Measurements from ENCODE around the gene TEF.

TEF gene

DNA sequence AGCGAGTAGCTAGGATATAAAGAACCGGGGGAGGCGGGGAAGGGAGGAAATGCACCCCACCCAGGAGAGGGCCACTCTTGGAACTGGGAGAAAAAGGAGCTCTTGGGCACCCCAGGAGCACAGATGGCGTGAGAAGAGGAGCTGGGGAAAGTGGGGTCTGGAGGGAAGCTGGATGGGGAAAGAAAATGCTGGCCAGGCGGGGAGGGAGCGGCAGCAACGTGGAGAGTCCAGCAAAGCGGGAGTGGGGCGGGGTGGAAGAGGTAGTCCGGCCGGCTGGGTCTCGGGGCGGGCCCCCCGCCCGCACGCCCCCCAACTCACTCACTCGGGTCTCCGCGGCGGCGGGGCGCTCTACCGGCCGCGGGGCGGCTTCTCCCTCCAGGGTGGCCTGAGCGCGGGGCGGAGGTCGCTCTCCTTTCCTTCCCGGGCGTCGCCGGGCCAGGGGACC, 64.3 kb downstream of the TEF start (continued):
- no peak for TF ChIP-seq BACH2 (CRISPR knock-in tag; IDR thresholded peaks at IDR 0.05; ENCODE audit: borderline replicate concordance)

DNA sequence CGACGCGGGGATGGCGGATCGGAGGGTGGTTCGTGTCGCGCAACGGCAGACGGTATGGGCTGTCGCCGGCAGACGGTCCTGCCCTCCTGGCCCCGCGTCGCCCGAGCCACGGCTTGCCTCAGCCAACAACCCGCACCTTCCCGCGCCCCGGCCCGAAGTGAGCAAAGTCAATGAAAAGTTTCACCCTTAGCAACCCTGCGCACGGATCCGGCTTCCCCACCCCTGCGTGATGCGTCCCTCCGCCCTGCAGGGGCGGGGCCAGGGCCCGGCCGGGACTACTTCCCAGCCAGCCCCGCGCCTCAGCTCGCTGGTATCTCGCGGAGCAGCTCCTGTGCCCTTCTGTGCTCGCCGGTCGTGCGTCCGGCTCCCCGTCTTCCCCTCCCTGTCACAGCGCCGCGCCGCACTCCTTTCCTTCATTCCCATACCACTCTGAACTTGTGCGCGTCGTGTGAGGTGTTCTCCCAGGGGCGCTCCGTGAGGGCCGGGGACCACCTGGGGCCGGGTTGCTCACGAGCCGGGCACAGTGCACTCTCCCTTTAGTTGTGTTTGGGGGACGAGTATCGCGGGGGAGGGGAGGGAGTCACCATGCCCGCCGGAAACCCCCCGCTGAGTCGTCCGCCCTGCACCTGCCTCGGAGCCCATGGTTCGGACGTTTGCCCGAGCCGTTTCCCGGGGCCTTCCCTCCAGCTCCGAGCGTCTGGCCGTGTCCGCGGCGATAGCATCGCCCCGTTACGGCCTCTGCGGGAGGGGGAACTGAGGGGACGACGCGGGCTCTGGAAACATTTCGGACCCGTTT, 65.1 kb downstream of the TEF start, which contains the start of gene TOB2:
Gene TOB2 (minus strand): TSS at position 163 of the 796 bp plus-strand sequence. CDS start 9,456 bp downstream, outside the sequence.
- TF ChIP-seq ZNF70 (CRISPR knock-in tag; IDR thresholded peaks at IDR 0.05) (no peak), ISL1 (CRISPR knock-in tag; IDR thresholded peaks at IDR 0.05) (no peak), ZNF8 (CRISPR knock-in tag; IDR thresholded peaks at IDR 0.05) (no peak), SNAI2 (CRISPR knock-in tag; IDR thresholded peaks at IDR 0.05) (no peak), OSR1 (CRISPR knock-in tag; IDR thresholded peaks at IDR 0.05) (no peak), ZC3H10 (CRISPR knock-in tag; IDR thresholded peaks at IDR 0.05) (no peak), ZNF565 (CRISPR knock-in tag; conservative IDR thresholded peaks at IDR 0.05; ENCODE audit: low read depth) (no peak), CSDC2 (CRISPR knock-in tag; IDR thresholded peaks at IDR 0.05) (no peak), TOX (CRISPR knock-in tag; IDR thresholded peaks at IDR 0.05; ENCODE audit: borderline replicate concordance) (no peak), RARB (CRISPR knock-in tag; IDR thresholded peaks at IDR 0.05) (no peak)
- TF ChIP-seq, protein P1, sequence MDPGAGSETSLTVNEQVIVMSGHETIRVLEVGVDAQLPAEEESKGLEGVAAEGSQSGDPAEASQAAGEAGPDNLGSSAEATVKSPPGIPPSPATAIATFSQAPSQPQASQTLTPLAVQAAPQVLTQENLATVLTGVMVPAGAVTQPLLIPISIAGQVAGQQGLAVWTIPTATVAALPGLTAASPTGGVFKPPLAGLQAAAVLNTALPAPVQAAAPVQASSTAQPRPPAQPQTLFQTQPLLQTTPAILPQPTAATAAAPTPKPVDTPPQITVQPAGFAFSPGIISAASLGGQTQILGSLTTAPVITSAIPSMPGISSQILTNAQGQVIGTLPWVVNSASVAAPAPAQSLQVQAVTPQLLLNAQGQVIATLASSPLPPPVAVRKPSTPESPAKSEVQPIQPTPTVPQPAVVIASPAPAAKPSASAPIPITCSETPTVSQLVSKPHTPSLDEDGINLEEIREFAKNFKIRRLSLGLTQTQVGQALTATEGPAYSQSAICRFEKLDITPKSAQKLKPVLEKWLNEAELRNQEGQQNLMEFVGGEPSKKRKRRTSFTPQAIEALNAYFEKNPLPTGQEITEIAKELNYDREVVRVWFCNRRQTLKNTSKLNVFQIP (CRISPR knock-in tag; IDR thresholded peaks at IDR 0.05; ENCODE audit: borderline replicate concordance, low read depth): no peak
- peak; percentile 51 for ATAC-seq

DNA sequence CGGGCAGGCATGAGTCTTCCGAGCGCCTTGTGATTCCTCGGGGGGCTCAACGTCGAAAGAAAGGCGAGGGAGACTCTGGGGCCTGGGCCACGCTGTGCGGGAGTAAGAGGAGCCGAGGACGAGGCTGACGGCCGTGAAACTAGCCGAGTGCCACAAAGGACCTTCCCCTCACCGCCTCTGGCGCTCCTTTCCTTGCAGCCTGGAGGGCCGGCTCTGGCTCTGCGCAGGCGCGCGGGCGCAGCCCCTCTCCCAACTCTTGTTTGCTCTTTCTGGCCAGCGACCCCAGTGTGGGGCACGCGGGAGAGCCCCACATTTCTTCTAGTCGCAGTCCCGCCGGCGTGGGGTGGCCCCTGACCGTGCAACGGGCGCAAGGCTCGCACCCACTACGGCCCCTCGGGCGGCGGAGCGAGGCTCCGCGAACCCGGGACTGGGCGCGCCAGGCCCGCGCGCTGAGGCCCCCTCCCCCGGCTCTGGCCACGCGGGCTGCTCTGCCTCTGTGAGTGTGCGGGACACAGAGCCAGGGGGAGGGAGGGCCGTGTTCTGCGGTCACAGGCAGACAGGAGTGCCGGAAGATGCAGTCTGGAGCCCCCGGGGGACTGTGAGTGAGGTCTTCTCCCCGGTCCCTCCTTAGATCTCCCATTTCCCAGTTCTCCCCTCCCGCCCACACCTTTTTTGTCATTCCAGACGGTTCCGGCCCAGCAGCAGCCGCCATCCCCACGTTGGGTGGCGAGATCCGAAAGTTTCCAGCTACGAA, 65.9 kb downstream of the TEF start:
- TF ChIP-seq ZNF8 (CRISPR knock-in tag; IDR thresholded peaks at IDR 0.05) (no peak), ZFP30 (CRISPR knock-in tag; IDR thresholded peaks at IDR 0.05) (no peak), OSR1 (CRISPR knock-in tag; IDR thresholded peaks at IDR 0.05) (no peak), RARB (CRISPR knock-in tag; IDR thresholded peaks at IDR 0.05) (no peak), PPARA (CRISPR knock-in tag; IDR thresholded peaks at IDR 0.05; ENCODE audit: borderline replicate concordance) (no peak), SNAI2 (CRISPR knock-in tag; IDR thresholded peaks at IDR 0.05) (no peak)
- TF ChIP-seq, protein P2, sequence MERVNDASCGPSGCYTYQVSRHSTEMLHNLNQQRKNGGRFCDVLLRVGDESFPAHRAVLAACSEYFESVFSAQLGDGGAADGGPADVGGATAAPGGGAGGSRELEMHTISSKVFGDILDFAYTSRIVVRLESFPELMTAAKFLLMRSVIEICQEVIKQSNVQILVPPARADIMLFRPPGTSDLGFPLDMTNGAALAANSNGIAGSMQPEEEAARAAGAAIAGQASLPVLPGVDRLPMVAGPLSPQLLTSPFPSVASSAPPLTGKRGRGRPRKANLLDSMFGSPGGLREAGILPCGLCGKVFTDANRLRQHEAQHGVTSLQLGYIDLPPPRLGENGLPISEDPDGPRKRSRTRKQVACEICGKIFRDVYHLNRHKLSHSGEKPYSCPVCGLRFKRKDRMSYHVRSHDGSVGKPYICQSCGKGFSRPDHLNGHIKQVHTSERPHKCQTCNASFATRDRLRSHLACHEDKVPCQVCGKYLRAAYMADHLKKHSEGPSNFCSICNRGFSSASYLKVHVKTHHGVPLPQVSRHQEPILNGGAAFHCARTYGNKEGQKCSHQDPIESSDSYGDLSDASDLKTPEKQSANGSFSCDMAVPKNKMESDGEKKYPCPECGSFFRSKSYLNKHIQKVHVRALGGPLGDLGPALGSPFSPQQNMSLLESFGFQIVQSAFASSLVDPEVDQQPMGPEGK (CRISPR knock-in tag; IDR thresholded peaks at IDR 0.05; ENCODE audit: borderline replicate concordance): no peak
- TF ChIP-seq, protein P3, sequence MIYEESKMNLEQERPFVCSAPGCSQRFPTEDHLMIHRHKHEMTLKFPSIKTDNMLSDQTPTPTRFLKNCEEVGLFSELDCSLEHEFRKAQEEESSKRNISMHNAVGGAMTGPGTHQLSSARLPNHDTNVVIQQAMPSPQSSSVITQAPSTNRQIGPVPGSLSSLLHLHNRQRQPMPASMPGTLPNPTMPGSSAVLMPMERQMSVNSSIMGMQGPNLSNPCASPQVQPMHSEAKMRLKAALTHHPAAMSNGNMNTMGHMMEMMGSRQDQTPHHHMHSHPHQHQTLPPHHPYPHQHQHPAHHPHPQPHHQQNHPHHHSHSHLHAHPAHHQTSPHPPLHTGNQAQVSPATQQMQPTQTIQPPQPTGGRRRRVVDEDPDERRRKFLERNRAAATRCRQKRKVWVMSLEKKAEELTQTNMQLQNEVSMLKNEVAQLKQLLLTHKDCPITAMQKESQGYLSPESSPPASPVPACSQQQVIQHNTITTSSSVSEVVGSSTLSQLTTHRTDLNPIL (CRISPR knock-in tag; IDR thresholded peaks at IDR 0.05; ENCODE audit: low read depth): no peak
- TF ChIP-seq, protein P1 (CRISPR knock-in tag; IDR thresholded peaks at IDR 0.05; ENCODE audit: borderline replicate concordance, low read depth): no peak
- peak; percentile 49 for ATAC-seq

DNA sequence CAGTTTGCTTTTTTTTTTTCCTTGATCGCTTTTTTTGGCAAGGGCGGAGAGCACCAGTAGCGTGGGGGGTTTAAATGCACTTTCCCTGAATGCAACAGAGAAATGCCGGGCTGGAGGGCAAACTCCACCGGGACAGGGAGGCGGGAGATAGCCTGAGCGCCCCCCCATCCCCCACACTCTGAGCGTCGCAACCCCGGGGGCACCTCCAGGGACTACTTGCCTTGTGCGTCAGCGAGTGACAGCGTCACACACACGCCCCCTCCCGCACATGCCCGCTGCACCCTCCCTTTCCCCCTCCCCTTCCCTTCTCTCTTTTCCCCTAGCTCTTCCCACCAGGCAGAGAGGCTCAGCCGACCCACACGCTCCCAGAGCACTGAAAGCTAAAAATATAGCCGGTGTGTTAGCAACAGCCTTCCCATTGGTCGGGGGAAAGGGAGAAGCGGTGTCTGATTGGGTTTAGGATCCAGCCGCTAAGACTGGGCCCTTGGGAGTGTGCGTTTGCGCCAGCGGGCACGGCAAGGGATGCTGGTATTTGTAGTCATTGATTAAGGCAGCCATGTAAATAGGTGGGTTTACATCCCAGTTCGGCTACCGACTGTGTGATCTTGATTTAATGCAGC, 66.6 kb downstream of the TEF start:
- peak; percentile 80 for ATAC-seq
- TF ChIP-seq ARNTL (CRISPR knock-in tag; IDR thresholded peaks at IDR 0.05; ENCODE audit: borderline replicate concordance, low read depth) (no peak), PPARA (CRISPR knock-in tag; IDR thresholded peaks at IDR 0.05; ENCODE audit: borderline replicate concordance) (no peak), OSR1 (CRISPR knock-in tag; IDR thresholded peaks at IDR 0.05) (no peak), ZNF70 (CRISPR knock-in tag; IDR thresholded peaks at IDR 0.05) (no peak), SNAI2 (CRISPR knock-in tag; IDR thresholded peaks at IDR 0.05) (no peak), RARB (CRISPR knock-in tag; IDR thresholded peaks at IDR 0.05) (no peak), GLIS3 (CRISPR knock-in tag; IDR thresholded peaks at IDR 0.05) (no peak)
- TF ChIP-seq, protein P3 (CRISPR knock-in tag; IDR thresholded peaks at IDR 0.05; ENCODE audit: low read depth): no peak

Measured in SK-N-SH treated with all-trans-retinoic acid at 6 μM for 48 hours (cell line).